SU-DHL-6 (cell line): Measurements from ENCODE around the gene HOXB3.

Experiments used
- H2AFZ ChIP-seq: fragments of 200-600 bp; sonication (generic); 2 replicates; pipeline ENCODE4 v1.6.1; 2014; ENCODE audit warnings: low read depth, mild to moderate bottlenecking, moderate library complexity, mixed read lengths, antibody characterized with exemption, low read length; ENCODE audit not compliant: severe bottlenecking
- H3F3A ChIP-seq: fragments of 200-600 bp; shearing (Covaris generic); 2 replicates; pipeline ENCODE4 v1.6.0; 2016; ENCODE audit warnings: antibody characterized with exemption, mild to moderate bottlenecking; ENCODE audit not compliant: insufficient read depth
- H3K27ac ChIP-seq: fragments of 200-600 bp; sonication (generic); 2 replicates; pipeline ENCODE4 v1.5.1; 2016; ENCODE audit warnings: low read depth, mild to moderate bottlenecking, low read length, moderate library complexity, mixed read lengths
- H3K27me3 ChIP-seq: fragments of 200-600 bp; sonication (generic), shearing (Covaris generic); 2 replicates; pipeline ENCODE4 v1.6.0; 2014; ENCODE audit warnings: mild to moderate bottlenecking, low read length
- H3K36me3 ChIP-seq: fragments of 200-600 bp; sonication (generic); 2 replicates; pipeline ENCODE4 v1.6.1; 2014; ENCODE audit warnings: mild to moderate bottlenecking, low read length, mixed read lengths
- H3K4me2 ChIP-seq: fragments of 300-600, 200-600 bp; shearing (Covaris generic), sonication (generic); 2 replicates; pipeline ENCODE4 v1.6.0; 2014; ENCODE audit warnings: low read length, low read depth, mild to moderate bottlenecking; ENCODE audit not compliant: poor library complexity, severe bottlenecking
- H3K4me3 ChIP-seq: fragments of 200-600 bp; sonication (generic); 2 replicates; pipeline ENCODE4 v1.5.1; 2014; ENCODE audit warnings: antibody characterized with exemption, low read length, mild to moderate bottlenecking, mixed read lengths; ENCODE audit not compliant: insufficient read depth, poor library complexity, severe bottlenecking
- H3K79me2 ChIP-seq: fragments of 200-600 bp; sonication (generic); 2 replicates; pipeline ENCODE4 v1.6.1; 2014; ENCODE audit warnings: mild to moderate bottlenecking, low read length, moderate library complexity; ENCODE audit not compliant: insufficient read depth
- H3K9ac ChIP-seq: fragments of 200-600 bp; sonication (generic); 2 replicates; pipeline ENCODE4 v1.7.0; 2014; ENCODE audit warnings: mild to moderate bottlenecking, low read length
- H3K9me2 ChIP-seq: fragments of 200-600 bp; sonication (generic); replicated peaks from 2 replicates; pipeline ENCODE4 v1.6.1; 2014; ENCODE audit warnings: low read length; ENCODE audit not compliant: insufficient read depth
- H3K9me3 ChIP-seq: fragments of 200-600 bp; sonication (generic); 2 replicates; pipeline ENCODE4 v1.6.1; 2014; ENCODE audit warnings: low read length, mixed read lengths; ENCODE audit not compliant: insufficient read depth
- H4K20me1 ChIP-seq: fragments of 200-600 bp; sonication (generic); 2 replicates; pipeline ENCODE4 v1.6.1; 2014; ENCODE audit warnings: low read depth, mild to moderate bottlenecking, antibody characterized with exemption, low read length, moderate library complexity, mixed read lengths
- EZH2phosphoT487 ChIP-seq: fragments of 200-600 bp; sonication (generic), shearing (Covaris generic); conservative IDR thresholded peaks from 2 replicates; pipeline ENCODE4 v1.6.1; 2018; ENCODE audit warnings: mild to moderate bottlenecking, antibody characterized with exemption, low read length, moderate library complexity, mixed read lengths
- TF ChIP-seq, protein P1 (sequence below): fragments of 200-600 bp; sonication (generic); IDR thresholded peaks from one replicate; pipeline ENCODE4 v1.5.1; 2017; ENCODE audit warnings: antibody characterized with exemption, mild to moderate bottlenecking, low read length, moderate library complexity; ENCODE audit not compliant: insufficient read depth, poor library complexity, severe bottlenecking

Gene HOXB3

DNA sequence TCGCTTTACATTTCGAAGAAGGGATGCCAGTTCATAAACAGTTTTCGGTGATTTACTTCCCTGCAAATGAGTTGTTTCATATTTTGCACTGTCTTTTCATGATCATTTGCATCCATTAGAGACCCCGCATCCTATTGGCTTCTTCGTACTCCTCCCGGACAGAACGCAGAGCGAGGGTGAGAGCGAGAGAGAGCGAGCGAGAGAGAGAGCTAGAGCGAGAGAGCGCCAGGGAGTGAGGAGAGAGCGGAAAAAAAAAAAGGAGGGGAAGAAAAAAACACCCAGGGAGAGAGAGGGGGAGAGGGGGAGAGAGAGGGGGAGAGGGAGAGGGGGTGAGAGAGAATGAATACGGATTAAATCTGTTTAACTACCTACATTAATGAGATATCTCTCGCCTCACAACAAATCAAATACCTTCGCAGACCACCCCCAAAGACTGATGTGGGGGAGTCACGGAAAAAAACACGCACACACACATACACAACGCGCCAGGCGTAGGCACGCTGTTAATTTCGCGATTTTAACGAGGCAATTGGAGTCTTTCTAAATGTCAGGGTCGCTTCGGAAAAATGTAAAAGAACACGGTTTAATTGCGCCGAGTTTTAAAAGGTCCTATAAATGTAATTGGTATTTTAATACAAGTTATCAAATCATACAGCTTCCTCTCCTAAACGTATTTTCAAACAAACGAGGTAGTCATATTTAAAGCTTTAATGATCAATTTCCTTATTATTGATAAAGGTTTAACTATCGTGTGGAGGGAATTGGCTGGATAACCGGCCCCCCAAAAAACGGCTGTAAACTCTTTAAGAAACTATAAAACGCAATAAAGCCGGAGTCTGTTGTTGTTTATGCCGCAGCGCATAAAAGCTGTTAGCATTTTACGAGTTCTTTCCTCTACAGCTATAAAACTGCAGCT lies 25.3 kb upstream of the HOXB3 start, which contains the start of gene HOXB8:
HOXB8 (minus strand) TSS at position 246 of the 916 bp plus-strand sequence. CDS start 588 bp downstream, outside the sequence.
- no peak within 1 kb of the TSS for H3K4me2 ChIP-seq
- no peaks in the 10 kb centered on the region for H3K9me3 ChIP-seq
- no peak within 1 kb of the TSS for H2AFZ ChIP-seq
- H3K4me3 ChIP-seq, result no peak within 1 kb of the TSS
- no peak within 1 kb of the TSS for H3K9ac ChIP-seq
- TF ChIP-seq, protein P1, sequence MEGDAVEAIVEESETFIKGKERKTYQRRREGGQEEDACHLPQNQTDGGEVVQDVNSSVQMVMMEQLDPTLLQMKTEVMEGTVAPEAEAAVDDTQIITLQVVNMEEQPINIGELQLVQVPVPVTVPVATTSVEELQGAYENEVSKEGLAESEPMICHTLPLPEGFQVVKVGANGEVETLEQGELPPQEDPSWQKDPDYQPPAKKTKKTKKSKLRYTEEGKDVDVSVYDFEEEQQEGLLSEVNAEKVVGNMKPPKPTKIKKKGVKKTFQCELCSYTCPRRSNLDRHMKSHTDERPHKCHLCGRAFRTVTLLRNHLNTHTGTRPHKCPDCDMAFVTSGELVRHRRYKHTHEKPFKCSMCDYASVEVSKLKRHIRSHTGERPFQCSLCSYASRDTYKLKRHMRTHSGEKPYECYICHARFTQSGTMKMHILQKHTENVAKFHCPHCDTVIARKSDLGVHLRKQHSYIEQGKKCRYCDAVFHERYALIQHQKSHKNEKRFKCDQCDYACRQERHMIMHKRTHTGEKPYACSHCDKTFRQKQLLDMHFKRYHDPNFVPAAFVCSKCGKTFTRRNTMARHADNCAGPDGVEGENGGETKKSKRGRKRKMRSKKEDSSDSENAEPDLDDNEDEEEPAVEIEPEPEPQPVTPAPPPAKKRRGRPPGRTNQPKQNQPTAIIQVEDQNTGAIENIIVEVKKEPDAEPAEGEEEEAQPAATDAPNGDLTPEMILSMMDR, result no peak
- no peak for TF ChIP-seq EZH2phosphoT487
- no peaks in the 10 kb centered on the region for H4K20me1 ChIP-seq
- H3F3A ChIP-seq, result no peaks in the 10 kb centered on the region
- H3K79me2 ChIP-seq, result no peaks in the 10 kb centered on the region
- no peaks in the 10 kb centered on the region for H3K36me3 ChIP-seq
- no peak within 1 kb of the TSS for H3K27ac ChIP-seq
- H3K9me2 ChIP-seq, result no peaks in the 10 kb centered on the region
- no peaks in the 10 kb centered on the region for H3K27me3 ChIP-seq

GRCh38 chr17:48613862-48614694 lies 24.0 kb upstream of the HOXB3 start:
- Histone ChIP-seq H3K9me2 (no peaks in the 10 kb centered on the region), H3K4me2 (no peak overlapping the region), H3K27me3 (no peaks in the 10 kb centered on the region), H3K27ac (no peak overlapping the region), H3F3A (no peaks in the 10 kb centered on the region), H2AFZ (no peak overlapping the region), H3K36me3 (no peaks in the 10 kb centered on the region), H3K79me2 (no peaks in the 10 kb centered on the region), H3K9me3 (no peaks in the 10 kb centered on the region), H4K20me1 (no peaks in the 10 kb centered on the region), H3K4me3 (no peak overlapping the region), H3K9ac (no peak overlapping the region)
- no peak for TF ChIP-seq EZH2phosphoT487
- TF ChIP-seq, protein P1, result no peak

- no peak overlapping the region for H3K27ac ChIP-seq
- no peak overlapping the region for H3K9ac ChIP-seq
- no peaks in the 10 kb centered on the region for H3K79me2 ChIP-seq
- H3F3A ChIP-seq, result no peaks in the 10 kb centered on the region
- H2AFZ ChIP-seq, result no peak overlapping the region
- H3K9me2 ChIP-seq, result no peaks in the 10 kb centered on the region
- H3K36me3 ChIP-seq, result no peaks in the 10 kb centered on the region
- no peaks in the 10 kb centered on the region for H3K9me3 ChIP-seq
- no peak overlapping the region for H3K4me3 ChIP-seq
- H3K4me2 ChIP-seq, result no peak overlapping the region
- TF ChIP-seq EZH2phosphoT487, result no peak
- TF ChIP-seq, protein P1, result no peak
- no peaks in the 10 kb centered on the region for H4K20me1 ChIP-seq
- H3K27me3 ChIP-seq, result no peaks in the 10 kb centered on the region
These were observed 23.0 kb upstream of the HOXB3 start for GRCh38 chr17:48612854-48613691.
